HG03439 (cell line): ENCODE measurements around the gene ZFYVE28.

Experiments
- ATAC-seq: cut with Tn5 transposase; IDR thresholded peaks from one replicate; pipeline ENCODE4 v1.9.1; 2021; ENCODE audit warnings: mild to moderate bottlenecking, moderate library complexity; ENCODE audit not compliant: unreplicated experiment

Gene ZFYVE28

DNA sequence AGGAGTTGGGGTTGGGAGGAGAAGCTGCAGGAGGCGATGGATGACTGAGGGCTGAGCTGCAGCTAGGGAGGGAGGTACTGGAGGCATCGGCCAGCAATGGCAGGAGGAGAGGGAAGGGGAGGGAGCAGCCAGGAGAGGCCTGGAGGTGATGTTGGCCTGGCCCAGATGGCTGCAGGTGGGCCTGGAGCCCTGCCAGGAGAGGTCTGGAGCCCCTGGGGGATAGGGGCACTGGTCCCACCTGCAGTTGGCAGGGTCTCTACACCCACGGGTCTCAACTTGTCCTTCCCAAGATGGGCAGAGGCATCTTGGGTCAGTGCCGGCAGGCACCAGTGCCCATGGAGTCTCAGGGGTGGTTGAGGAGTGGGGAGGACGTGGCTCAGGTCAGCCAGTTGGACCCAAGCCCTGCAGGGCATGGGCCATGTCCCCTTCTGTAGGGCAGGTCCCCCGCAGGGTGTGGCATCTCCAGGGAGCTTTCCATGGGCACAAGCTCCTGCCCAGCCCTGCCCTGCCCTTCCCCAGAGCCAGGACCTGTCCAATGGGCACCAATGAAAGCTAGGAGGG lies 153.9 kb downstream of the ZFYVE28 start:
- ATAC-seq = no peak

DNA sequence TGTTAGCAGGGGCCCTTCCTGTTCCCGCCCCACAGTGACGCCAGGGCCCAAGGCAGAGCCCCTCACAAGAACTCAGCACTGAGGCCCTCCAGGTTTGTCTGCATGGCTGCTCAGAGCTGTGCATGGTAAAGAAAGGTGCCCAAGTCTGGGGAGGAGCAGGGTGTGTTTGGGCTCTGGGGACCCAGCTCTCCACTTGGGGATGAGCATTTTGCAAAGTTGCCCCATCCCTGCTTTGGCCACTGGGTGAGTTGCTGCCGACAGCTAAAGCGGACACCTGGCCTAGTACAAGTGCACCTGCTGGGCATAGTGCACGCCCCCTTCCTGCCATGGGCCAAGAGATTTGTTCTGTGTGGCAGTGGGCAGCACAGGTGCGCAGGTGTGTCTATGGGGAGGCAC lies 154.5 kb downstream of the ZFYVE28 start:
- no peak for ATAC-seq

DNA sequence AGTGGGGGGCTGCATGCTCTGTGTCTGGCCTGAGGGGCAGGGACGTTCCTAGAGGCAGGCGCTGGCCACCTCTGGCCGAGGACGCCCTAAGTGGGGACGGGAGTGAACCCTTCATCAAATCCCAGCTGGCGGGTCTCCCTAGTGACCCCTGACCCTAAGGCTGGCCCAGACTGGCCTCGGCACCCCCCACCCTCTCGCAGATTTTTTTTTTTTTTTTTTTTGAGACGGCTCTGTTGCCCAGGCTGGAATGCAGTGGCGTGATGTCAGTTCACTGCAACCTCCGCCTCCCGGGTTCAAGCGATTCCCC lies 155.5 kb downstream of the ZFYVE28 start:
- no peak for ATAC-seq

DNA sequence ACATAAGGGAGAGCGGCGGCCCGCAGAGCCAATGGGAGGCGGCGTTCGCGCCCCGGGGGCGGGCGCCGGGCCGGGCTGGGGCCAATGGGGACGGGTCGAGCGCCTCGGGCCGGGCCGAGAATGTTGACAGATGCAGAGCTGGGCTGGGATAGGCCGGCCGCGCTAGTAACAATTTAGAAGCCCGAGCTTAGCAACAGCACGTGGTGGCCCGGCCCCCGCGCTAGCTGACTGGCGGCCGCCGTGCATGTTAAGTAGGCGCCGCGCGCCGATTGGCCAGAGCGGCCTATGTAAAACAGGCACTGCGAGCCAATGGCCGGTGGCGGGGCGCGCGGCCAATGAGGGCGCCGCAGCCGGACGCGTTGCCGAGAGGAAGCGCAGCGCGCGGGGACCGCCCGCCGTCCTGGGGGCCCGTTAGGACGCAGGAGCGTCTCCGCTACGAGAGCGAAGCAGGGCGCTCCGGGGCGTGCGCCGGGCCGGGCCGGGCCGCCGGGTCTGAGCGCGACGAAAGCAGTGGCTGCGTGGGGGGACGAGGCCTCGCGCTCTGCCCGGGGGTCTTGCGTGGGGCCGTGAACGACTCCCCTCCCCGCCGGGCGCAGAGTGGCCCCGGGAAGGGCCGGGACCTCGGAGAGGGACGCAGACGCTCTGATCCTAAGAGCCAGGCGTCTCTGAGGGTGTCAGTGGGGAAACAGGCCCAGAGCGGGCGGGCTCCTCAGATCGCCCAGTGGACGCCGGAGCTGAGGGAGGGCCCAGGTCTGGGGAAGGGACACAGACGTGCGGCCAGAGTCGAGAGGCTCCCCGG lies 156.1 kb downstream of the ZFYVE28 start:
- ATAC-seq = peak; percentile 80

DNA sequence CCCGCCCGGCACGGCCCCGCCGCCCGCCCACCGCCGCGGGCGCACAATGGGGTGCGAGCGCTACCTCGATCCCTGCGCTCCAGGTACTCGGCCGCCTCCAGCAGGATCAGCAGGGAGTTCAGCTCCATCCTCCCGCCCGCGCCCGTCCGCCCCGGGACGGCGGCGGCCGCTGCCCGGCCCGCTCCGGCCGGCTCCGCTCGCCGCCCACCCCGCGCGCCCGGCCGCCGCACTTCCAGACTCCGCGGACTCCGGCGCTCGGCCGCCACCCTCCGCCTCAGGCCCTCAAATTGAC lies 156.6 kb downstream of the ZFYVE28 start, which contains the start of gene MXD4:
TSS of gene MXD4 (minus strand) at position 257 of the 292 bp plus-strand sequence. CDS start at position 128, 129 bp downstream.
- ATAC-seq = peak; percentile 9

DNA sequence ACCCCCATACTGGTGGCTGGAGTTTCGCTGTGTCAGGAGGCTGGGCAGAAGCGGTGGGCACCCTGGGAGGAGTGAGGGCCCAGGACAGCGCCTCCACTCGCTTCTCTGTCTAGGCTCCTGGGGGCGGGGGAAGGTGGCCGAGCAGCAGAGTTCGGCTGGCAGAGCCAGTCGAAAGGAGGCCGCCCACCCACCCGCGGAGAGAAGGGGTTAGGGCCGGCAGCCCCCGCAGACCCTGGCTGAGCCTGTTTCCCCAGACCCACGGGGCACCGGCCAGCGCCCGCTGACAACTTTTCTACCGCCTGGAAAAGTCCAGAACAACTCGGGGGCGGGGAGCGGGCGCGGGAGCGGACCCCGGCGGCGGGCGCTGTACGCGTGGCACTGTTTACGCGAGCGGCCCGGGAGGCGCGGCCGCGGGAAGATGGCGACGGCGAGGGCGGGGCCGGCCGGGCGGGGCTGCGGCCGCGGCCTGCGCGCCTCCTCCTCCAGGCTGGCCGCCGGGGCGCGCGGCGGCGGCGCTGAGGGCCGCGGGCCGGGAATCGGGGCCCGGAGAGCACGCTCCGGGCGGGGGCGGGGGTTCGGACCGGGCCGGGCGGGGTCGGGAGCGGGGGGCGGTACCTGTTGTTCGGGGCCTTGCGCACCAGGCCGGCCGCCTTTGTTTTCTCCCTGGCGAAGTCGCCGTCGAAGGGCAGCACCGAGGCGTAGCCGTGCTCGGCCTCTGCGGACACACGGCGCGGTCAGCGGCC lies 157.2 kb downstream of the ZFYVE28 start:
- peak; percentile 19 for ATAC-seq

DNA sequence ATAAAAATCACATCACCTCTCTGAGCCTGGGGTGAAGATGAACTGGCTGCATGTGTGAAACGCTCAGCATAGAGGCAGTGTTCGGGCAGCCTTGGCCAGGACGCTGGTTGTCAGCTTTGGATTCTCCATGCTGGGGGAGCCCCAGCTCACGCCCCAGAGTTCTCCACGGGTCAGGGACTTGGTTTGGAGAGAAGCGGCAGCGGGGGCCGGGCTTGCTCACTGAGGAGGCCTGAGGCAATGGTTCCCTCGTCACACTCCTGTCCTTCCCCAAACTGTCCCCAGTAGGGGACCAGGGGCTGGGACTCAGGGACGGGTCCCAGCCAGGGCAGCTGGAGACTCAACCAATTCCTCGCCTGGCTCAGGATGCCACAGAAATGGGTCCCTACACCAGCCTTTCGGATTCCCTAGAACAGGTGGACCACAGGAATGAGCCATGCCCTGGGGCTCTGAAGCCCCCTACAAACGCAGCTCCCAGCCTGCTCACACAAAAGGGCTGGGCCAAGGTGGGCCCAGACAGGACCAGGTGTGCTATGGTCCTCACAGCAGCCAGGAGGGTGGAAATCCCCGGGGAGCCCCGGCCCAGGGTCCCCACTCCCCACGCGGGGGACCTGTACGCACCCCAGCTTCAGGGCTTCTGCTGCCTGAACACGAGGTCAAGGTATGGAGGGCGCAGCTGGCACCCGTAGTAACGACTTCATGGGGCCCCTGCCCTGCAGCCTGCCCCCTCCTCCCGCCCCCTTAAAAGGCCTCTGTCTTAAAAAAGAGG lies 157.9 kb downstream of the ZFYVE28 start:
- ATAC-seq = no peak

DNA sequence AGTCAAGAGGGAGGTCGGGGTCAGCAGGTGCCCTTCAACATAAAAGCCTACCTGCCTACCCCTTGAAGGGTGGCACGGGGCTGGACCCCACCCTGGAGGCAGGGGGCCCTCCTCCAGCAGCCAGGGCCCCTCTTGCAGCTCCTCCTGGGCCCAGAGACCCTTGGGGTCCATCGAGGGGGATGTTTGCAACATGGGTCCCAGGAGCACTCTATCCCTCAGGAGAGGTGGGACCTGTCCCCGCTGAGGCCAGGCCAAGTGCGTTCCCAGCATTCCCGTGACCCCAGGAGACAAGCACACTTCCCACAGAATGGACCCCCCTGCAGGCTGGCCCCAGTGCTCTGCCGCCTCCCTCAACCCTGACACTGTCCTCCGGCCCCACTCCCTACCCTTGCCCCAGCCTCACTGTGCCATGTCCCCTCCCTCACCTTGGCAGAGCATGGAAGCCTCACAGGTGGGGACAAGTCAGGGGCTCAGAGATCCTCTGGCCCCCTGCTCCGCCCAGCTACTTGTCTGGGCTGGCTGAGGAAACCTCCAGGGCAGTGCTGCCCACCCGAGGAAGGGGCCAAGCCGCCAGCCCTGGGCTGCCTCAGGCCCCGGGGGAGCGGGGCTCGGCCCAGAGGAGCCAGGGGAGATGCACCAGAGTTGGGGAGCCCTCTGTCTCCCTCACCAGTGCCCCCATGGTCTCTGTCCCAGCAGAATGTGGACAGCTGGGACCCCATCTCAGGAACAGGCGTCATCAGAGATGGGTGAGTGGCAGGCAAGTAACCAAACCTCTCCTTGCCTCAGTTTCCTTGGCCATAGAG lies 158.7 kb downstream of the ZFYVE28 start:
- ATAC-seq = no peak

GRCh38 chr4:2259036-2259540 lies 159.4 kb downstream of the ZFYVE28 start:
- ATAC-seq = no peak

- ATAC-seq = no peak
Measured at GRCh38 chr4:2258091-2259035, 160.1 kb downstream of the ZFYVE28 start.

DNA sequence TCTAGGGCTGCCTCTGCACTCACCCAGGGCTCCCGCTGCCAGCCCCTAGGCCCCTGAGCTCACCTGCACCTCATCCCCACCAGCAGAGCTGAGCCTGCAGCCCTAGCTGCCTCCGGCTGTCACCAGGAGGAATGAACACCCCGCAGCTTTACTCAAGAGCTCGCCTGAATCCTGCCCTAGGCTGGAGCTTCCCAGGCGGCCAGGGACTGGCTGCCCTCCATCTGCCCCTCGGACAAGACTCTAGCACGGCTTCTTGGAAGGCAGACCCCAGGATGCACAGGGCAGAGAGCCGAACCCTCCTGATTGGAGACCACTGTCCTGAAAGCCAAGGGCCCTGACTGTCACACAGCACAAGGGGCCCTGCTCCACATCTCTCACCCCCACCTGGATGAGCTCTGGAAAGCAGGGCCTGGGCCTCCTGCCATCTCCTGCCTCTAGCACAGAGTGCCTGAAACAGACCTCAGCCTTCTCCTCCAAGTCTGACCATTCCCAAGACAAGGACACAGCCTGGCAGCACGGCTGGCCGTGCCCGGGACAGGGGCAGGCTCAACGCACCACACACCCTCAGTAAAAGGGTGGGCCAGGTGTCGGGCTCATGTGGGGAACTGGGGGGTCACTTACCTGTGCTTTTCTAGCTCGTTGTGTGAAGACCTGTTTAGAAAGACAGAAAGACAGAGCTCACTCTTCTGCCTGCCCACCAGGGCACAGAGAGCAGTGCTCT lies 160.9 kb downstream of the ZFYVE28 start:
- ATAC-seq = no peak

GRCh38 chr4:2256781-2257191 lies 161.7 kb downstream of the ZFYVE28 start:
- ATAC-seq = no peak

DNA sequence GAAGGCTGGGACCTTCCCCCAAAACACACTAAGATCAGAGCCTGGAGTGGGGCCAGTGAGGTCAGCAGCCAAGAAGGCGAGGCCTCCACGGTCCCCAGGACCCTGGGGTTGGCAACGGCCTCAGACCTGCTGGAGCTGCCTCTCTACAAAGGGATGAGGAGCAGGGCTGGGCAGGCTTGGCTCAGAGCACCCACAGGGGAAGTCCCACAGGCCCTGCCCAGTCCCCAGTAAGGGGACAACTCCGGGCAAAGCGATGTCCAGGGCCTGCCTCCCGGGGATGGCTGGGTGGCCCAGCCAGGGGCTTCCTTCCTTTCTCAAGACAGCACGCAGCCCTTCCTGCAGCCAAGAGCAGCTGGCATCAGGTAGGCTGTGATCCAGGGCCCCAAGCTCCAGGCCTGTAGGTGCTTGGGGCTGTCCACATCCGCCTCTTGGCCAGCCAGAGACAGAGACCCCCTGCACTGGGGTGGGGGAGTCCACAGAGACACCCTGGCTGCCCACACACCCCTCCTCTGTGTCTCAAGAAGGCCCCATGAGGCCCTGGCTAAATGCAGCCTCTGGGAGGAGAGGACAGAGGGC lies 162.2 kb downstream of the ZFYVE28 start:
- ATAC-seq = no peak

GRCh38 chr4:2255501-2256155 lies 162.8 kb downstream of the ZFYVE28 start:
- ATAC-seq = no peak

- no peak for ATAC-seq
Measured at GRCh38 chr4:2254665-2255500, 163.6 kb downstream of the ZFYVE28 start.

- no peak for ATAC-seq
Measured at GRCh38 chr4:2253160-2254084, 165.0 kb downstream of the ZFYVE28 start.
